A673 (cell line): ENCODE measurements around the gene CABLES1. TPM values are rescaled to one million over a fixed set of nuclear protein-coding genes. Genes with fewer than 3 reads are reported as not detected.

Experiments used
- BruUV-seq: library from RNA; stranded (reverse); fragments of 400-500 nt; replicated peaks from 2 replicates; lab custom pipeline; 2021; lab: Mats Ljungman, UMichigan
- CTCF ChIA-PET: fragments of 300-600 bp; sonication (Branson Sonifier 250); formaldehyde crosslinking; loops from one replicate; lab custom pipeline; 2022; ENCODE audit warnings: antibody characterized with exemption; lab: Charles Lee
- POLR2A ChIA-PET: fragments of 300-600 bp; sonication (Branson Sonifier 250); formaldehyde crosslinking; loops from one replicate; lab custom pipeline; 2022; ENCODE audit warnings: antibody characterized with exemption; ENCODE audit not compliant: low non-redundant PET; lab: Charles Lee
- DNase-seq: peaks from one replicate; pipeline ENCODE4 v3.0.0-alpha.2; 2015; ENCODE audit warnings: low spot score
- H3K27ac ChIP-seq: fragments of 200-600 bp; sonication (generic); 2 replicates; pipeline ENCODE4 v1.5.1; 2016; ENCODE audit warnings: mixed run types, low read depth, mild to moderate bottlenecking, mixed read lengths, antibody characterized with exemption, low read length; ENCODE audit not compliant: poor library complexity, severe bottlenecking
- H3K27me3 ChIP-seq: fragments of 200-600 bp; sonication (generic); replicated peaks from 2 replicates; pipeline ENCODE4 v1.6.1; 2017; ENCODE audit warnings: mixed run types, low read depth, mild to moderate bottlenecking, mixed read lengths, antibody characterized with exemption, low read length; ENCODE audit not compliant: insufficient read depth, poor library complexity
- H3K36me3 ChIP-seq: fragments of 200-600 bp; sonication (generic); 2 replicates; pipeline ENCODE4 v1.6.1; 2016; ENCODE audit warnings: mixed run types, mild to moderate bottlenecking, mixed read lengths, antibody characterized with exemption, low read length; ENCODE audit not compliant: insufficient read depth, poor library complexity, severe bottlenecking
- H3K4me1 ChIP-seq: fragments of 200-600 bp; sonication (generic); 2 replicates; pipeline ENCODE4 v1.6.1; 2017; ENCODE audit warnings: mixed run types, mild to moderate bottlenecking, mixed read lengths, antibody characterized with exemption, low read length; ENCODE audit not compliant: insufficient read depth, poor library complexity, severe bottlenecking
- H3K4me3 ChIP-seq: fragments of 200-600 bp; sonication (generic); 2 replicates; pipeline ENCODE4 v1.5.1; 2016; ENCODE audit warnings: low read depth, mixed run types, mild to moderate bottlenecking, mixed read lengths, low read length; ENCODE audit not compliant: poor library complexity, severe bottlenecking
- H3K9me3 ChIP-seq: fragments of 200-600 bp; sonication (generic); 2 replicates; pipeline ENCODE4 v1.6.1; 2016; ENCODE audit warnings: mixed run types, low read depth, mild to moderate bottlenecking, mixed read lengths, antibody characterized with exemption, low read length; ENCODE audit not compliant: poor library complexity, severe bottlenecking
- EZH2 ChIP-seq: fragments of 200-600 bp; sonication (generic); IDR thresholded peaks from 2 replicates; pipeline ENCODE4 v1.6.1; 2017; ENCODE audit warnings: borderline replicate concordance, low read depth, mild to moderate bottlenecking, mixed read lengths, antibody characterized with exemption, low read length; ENCODE audit not compliant: poor library complexity, severe bottlenecking
- intact Hi-C: fragments of 100-400 bp; cut with micrococcal nuclease; formaldehyde crosslinking; loops from one replicate; pipeline ENCODE4 v1.10.0; 2022; ENCODE audit not compliant: unreplicated experiment
- total RNA-seq: library from RNA; stranded (reverse); gene quantifications from 2 replicates; pipeline ENCODE4 v1.2.3, GENCODE V29; 2021
- TF ChIP-seq, protein P1 (sequence below): fragments of 300-800, 200-600 bp; sonication (generic); conservative IDR thresholded peaks from 2 replicates; pipeline ENCODE4 v1.5.1; 2017; ENCODE audit warnings: low read depth, mild to moderate bottlenecking, antibody characterized with exemption, low read length, moderate library complexity, mixed read lengths

Gene CABLES1
- total RNA-seq, 1 experiment from 2014 or later, result 7.2 TPM

GRCh38 chr18:23226930-23227725, 91.8 kb downstream of the CABLES1 start:
- no peaks in the 10 kb centered on the region for H3K9me3 ChIP-seq
- intact Hi-C loops, result loop anchor here (1.0 kb wide), 1 partner anchor 84 kb away; no protein-coding TSS in a partner anchor
- TF ChIP-seq, protein P1, sequence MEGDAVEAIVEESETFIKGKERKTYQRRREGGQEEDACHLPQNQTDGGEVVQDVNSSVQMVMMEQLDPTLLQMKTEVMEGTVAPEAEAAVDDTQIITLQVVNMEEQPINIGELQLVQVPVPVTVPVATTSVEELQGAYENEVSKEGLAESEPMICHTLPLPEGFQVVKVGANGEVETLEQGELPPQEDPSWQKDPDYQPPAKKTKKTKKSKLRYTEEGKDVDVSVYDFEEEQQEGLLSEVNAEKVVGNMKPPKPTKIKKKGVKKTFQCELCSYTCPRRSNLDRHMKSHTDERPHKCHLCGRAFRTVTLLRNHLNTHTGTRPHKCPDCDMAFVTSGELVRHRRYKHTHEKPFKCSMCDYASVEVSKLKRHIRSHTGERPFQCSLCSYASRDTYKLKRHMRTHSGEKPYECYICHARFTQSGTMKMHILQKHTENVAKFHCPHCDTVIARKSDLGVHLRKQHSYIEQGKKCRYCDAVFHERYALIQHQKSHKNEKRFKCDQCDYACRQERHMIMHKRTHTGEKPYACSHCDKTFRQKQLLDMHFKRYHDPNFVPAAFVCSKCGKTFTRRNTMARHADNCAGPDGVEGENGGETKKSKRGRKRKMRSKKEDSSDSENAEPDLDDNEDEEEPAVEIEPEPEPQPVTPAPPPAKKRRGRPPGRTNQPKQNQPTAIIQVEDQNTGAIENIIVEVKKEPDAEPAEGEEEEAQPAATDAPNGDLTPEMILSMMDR, result no peak
- TF ChIP-seq EZH2, result no peak
- peaks cover 47% of the 10 kb centered on the region for H3K4me1 ChIP-seq
- H3K27me3 ChIP-seq, result no peaks in the 10 kb centered on the region
- POLR2A ChIA-PET, result no interaction called here
- no peaks in the 10 kb centered on the region for H3K36me3 ChIP-seq
- CTCF ChIA-PET, result interaction anchor here (1.1 kb wide), 1 partner anchor 20 kb away, joined by 4 read pairs; no protein-coding TSS in a partner anchor
- peak overlapping the region; percentile 4 for H3K27ac ChIP-seq
- BruUV-seq, result no TSS peak
- H3K4me3 ChIP-seq, result no peak overlapping the region
- peak; percentile 56 for DNase-seq

- Histone ChIP-seq H3K4me1 (peaks cover 51% of the 10 kb centered on the region), H3K36me3 (no peaks in the 10 kb centered on the region), H3K27me3 (no peaks in the 10 kb centered on the region), H3K4me3 (no peak overlapping the region), H3K9me3 (no peaks in the 10 kb centered on the region), H3K27ac (peak overlapping the region; percentile 4)
- no TSS peak for BruUV-seq
- POLR2A ChIA-PET, result no interaction called here
- TF ChIP-seq, protein P1, result no peak
- no peak for TF ChIP-seq EZH2
- peak; percentile 89 for DNase-seq
- CTCF ChIA-PET, result interaction anchor here (1.1 kb wide), 1 partner anchor 20 kb away, joined by 4 read pairs; no protein-coding TSS in a partner anchor
- intact Hi-C loops, result no loop called here
Measured at GRCh38 chr18:23227726-23228070, 92.4 kb downstream of the CABLES1 start.

GRCh38 chr18:23228102-23229061, 93.1 kb downstream of the CABLES1 start:
- CTCF ChIA-PET, result interaction anchor here (1.1 kb wide), 1 partner anchor 21 kb away, joined by 4 read pairs; no protein-coding TSS in a partner anchor
- Histone ChIP-seq H3K4me3 (no peak overlapping the region), H3K9me3 (no peaks in the 10 kb centered on the region), H3K36me3 (no peaks in the 10 kb centered on the region), H3K4me1 (peaks cover 51% of the 10 kb centered on the region), H3K27me3 (no peaks in the 10 kb centered on the region), H3K27ac (peak overlapping the region; percentile 4)
- intact Hi-C loops, result no loop called here
- BruUV-seq, result no TSS peak
- TF ChIP-seq EZH2, result no peak
- TF ChIP-seq, protein P1, result no peak
- DNase-seq, result peak; percentile 28
- POLR2A ChIA-PET, result no interaction called here
